ENCODE data around the gene ITGA11.

DNA sequence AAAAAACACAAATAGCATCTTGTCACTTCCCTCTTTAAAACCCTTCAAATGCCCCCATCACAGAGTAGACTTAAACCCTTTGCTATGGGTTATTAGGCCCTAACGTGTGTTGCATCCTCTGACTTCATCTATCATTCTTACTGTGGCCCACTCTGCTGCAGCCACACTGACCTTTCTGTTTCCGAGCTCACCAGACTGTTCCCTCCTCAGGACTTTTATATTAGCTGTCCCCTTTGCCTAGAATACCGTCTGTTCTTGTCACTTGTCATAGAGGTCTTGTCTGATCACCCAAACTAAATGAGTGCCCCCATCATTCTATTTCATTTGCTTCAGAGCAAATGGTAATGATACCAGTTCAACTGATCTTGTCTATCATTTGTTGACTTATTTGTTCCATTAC is 155.3 kb downstream of the ITGA11 start:
- TF ChIP-seq, protein P1, sequence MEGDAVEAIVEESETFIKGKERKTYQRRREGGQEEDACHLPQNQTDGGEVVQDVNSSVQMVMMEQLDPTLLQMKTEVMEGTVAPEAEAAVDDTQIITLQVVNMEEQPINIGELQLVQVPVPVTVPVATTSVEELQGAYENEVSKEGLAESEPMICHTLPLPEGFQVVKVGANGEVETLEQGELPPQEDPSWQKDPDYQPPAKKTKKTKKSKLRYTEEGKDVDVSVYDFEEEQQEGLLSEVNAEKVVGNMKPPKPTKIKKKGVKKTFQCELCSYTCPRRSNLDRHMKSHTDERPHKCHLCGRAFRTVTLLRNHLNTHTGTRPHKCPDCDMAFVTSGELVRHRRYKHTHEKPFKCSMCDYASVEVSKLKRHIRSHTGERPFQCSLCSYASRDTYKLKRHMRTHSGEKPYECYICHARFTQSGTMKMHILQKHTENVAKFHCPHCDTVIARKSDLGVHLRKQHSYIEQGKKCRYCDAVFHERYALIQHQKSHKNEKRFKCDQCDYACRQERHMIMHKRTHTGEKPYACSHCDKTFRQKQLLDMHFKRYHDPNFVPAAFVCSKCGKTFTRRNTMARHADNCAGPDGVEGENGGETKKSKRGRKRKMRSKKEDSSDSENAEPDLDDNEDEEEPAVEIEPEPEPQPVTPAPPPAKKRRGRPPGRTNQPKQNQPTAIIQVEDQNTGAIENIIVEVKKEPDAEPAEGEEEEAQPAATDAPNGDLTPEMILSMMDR (IDR thresholded peaks at IDR 0.05; ENCODE audit: insufficient read depth, low read depth, low read length), result no peak
- TF ChIP-seq EZH2 (IDR thresholded peaks at IDR 0.05; ENCODE audit: insufficient read depth, low read length), result no peak
